ENCODE data around the gene ARHGEF25. TPM values are rescaled to one million over a fixed set of nuclear protein-coding genes. Genes with fewer than 3 reads are reported as not detected.
"Not testable (repeated sequence)": the region's sequence is repeated elsewhere in the genome, so short reads cannot be mapped to it uniquely, and the experiment has no call there.

The ARHGEF25 gene
- total RNA-seq, 1 donor from 2014 or later = 2.0 TPM

DNA sequence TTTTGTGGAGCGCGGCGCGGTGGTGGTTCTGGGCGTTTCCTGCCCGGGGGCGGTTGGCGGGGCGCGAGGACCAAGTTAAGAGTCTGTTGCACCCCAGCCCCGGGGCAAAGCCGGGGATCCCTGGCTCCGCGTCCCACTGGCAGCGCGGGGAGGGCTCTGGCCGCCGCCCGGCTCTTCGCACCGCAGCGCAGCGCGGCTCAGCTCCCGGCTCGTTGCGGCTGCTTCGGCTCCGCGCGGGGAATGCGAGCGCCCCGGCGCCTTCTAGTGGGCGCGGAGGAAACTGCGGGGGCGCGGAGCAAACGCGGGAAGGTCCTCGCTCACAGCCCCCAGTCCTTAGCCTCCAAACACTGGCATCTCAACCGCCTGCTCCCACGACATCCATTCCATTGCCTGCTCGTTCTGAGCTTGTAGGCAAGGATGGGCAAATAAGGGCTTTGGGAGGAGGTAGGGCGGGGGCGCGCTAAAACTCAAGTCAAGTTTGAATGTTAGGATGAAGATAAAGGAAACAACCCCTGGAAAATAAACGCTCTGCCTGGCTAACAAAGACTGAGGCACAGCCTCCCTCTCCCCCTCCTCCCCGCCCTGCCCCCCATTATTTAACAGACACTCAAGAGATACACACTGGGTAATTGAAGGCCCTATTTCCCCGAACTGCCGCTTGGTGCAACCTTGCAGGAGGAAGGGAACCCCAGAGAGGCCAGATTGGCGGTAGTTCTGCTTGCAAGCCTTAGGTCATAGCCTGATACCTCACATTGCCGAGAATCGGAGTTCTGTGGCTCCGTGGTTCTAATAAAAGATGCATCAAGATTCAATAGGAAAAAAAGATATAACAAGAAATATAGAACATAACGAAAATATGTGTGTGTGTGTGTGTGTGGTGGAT lies 22.0 kb downstream of the ARHGEF25 start, which contains the start of gene B4GALNT1:
TSS of gene B4GALNT1 (minus strand) at position 244 of the 883 bp plus-strand sequence. CDS start 1,069 bp downstream, outside the sequence.
- no peak for DNase-seq (ENCODE audit: extremely low read depth, low read depth, low spot score)

DNA sequence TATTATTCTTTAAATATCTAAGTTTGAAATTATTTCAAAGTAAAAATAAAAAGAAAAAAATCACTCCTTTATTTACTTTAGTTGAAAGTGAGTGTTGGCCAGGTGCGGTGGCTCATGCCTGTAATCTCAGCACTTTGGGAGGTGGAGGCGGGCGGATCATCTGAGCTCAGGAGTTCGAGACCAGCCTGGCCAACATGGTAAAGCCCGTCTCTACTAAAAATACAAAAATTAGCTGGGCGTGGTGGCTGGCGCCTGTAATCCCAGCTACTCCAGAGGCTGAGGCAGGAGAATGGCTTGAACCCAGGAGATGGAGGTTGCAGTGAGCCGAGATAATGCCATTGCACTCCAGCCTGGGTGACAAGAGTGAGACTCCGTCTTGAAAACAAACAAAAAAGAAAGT lies 25.5 kb downstream of the ARHGEF25 start:
- DNase-seq (ENCODE audit: extremely low read depth, low read depth, low spot score) = not testable (repeated sequence)

DNA sequence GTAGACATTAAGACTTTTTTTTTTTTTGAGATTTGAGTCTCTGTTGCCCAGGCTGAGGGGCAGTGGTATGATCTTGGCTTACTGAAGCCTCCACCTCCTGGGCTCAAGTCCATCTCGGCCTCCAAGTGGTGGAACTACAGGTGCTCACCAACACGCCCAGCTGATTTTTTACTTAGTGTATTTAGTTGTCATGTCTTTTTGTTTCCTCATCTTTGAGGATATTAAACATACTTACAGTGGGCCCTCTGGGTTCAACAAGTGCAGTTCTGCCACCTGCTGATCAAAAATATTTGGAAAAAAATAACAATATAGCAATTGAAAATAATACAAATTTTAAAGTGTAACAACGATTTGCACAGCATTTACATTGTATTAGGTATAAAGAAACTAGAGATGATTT lies 26.1 kb downstream of the ARHGEF25 start:
- DNase-seq (ENCODE audit: extremely low read depth, low read depth, low spot score) = no peak

GRCh38 chr12:57638096-57638495 lies 26.9 kb downstream of the ARHGEF25 start:
- no peak for DNase-seq (ENCODE audit: extremely low read depth, low read depth, low spot score)

DNA sequence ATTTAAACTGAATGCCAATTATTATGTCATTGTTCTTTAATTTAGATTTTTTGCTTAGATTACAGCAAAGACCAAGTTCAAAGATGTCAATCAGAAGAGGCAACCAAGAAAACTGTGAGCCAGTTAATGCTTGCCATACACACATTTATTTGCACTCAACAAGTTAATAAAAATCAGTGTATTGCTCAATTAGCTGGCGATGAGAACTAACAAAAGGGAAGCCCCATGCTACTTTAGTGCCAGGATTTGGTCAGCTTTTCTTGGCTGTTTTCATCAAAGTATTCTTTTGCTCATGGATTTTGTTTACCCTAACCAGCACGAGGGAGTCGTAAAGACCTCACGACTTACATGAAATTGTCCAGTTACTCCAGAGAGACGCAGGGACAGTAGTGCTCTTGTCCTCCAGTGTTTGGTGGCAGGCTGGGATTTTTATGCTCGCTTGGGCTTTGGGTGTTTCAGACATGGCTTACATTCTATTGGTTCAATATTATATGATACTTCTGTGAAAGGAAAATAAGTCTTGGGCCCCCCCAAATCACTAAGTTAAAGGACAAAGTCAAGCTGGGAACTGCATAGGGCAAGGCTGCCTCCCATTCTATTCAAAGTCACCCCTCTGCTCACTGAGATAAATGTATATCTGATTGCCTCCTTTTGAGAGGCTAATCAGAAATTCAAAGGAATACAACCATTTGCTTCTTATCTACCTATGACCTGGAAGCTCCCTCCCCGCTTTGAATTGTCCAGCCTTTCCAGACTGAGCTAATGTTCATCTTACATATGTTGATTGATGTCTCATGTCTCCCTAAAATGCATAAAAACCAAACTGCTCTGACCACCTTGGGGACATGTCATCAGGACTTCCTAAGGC lies 29.2 kb downstream of the ARHGEF25 start:
- no peak for DNase-seq (ENCODE audit: extremely low read depth, low read depth, low spot score)

DNA sequence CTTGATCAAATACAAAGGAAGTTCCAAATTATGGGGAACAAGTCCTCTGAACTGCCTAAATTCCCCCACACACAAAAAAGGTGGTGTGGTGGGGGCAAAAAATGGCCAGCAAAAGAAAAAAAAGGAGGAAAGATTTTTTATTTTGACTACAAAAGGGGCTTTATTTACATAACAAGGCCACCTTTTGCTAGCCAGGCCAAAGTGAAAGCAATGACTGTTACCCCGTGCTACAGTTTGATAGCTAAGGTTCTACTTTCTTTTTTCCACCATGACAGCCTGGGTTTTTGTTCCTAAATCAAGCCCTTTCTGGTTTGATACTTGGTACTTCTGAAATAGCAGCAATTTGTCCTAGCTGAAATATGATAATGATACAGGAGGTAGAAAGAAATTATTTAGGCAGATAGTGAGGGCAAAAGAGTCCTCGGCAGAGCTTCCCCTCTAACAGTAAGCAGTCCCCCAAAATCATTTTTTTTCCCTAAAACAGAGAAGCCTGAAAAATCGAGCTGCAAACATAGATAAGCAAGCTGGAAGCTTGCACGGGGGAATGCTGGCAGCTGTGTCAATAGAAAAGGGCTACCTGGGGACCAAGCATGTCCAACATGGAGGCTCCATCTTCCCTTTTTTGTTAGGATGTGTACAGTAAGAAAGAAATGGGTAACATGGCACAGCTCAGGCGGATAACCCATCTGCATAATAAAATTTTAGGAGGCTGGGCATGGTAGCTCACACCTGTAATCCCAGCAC lies 30.6 kb downstream of the ARHGEF25 start:
- DNase-seq (ENCODE audit: extremely low read depth, low read depth, low spot score) = no peak

DNA sequence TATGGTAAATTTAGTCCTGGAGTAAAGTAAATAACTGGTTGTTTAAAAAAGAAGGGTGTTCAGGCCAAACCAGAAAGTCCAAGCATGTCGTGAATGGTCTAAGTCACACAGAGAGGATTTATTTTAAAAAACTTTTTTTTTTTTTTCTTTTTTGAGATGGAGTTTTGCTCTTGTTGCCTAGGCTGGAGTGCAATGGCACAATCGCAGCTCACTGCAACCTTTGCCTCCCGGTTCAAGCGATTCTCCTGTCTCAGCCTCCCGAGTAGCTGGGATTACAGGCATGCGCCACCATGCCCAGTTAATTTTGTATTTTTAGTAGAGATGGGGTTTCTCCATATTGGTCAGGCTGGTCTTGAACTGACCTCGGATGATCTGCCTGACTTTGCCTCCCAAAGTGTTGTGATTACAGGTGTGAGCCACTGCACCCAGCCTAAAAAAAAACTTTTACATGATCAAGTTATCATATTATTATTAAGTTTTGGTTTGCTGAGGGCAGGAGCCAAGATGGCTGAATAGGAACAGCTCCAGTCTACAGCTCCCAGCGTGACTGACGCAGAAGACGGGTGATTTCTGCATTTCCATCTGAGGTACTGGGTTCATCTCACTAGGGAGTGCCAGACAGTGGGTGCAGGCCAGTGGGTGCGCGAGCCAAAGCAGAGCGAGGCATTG lies 34.9 kb downstream of the ARHGEF25 start:
- not testable (repeated sequence) for DNase-seq (ENCODE audit: extremely low read depth, low read depth, low spot score)

DNA sequence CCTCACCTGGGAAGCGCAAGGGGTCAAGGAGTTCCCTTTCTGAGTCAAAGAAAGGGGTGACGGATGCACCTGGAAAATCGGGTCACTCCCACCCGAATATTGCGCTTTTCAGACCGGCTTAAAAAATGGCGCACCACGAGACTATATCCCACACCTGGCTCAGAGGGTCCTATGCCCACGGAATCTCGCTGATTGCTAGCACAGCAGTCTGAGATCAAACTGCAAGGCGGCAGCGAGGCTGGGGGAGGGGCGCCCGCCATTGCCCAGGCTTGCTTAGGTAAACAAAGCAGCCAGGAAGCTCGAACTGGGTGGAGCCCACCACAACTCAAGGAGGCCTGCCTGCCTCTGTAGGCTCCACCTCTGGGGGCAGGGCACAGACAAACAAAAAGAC lies 35.4 kb downstream of the ARHGEF25 start:
- not testable (repeated sequence) for DNase-seq (ENCODE audit: extremely low read depth, low read depth, low spot score)

DNA sequence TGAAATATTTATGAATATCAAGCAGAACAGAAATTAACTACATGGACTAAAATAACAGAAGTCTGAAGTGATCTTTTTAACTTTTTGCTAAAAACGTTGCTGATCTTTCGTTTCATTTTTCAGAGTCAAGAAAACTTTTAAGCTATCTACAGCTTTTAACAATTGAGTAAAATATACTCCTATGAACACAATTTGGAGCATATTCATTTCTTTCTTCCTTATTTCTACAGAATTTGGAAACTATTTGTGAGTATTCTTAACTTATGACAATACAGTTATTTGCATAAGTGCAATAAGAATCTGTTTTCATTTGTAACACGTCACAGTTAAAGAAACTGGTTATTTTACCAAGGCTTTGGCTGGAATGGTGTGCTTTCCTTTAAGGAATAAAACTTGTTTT lies 42.8 kb downstream of the ARHGEF25 start:
- no peak for DNase-seq (ENCODE audit: extremely low read depth, low read depth, low spot score)

DNA sequence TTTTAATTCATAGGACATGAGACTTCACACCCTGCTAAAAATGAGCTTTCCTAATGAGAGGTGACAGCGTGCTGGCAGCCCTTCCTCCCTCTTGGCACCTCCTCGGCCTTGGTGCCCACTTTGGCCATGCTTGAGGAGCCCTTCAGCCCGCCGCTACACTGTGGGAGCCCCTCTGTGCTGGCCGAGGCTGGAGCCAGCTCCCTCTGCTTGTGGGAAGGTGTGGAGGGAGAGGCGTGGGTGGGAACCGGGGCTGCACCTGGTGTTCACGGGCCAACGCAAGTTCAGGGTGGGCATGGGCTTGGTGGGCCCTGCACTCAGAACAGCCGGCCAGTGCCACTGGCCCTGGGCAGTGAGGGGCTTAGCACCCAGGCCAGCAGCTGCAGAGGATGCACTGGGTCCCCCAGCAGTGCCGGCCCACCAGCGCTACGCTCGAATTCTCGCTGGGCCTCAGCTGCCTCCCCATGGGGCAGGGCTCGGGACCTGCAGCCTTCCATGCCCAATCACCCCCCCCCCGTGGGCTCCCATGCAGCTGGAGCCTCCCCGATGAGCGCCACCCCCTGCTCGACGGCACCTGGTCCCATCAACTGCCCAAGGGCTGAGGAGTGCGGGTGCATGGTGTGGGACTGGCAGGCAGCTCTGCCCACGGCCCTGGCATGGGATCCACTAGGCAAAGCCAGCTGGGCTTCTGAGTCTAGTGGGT lies 44.5 kb downstream of the ARHGEF25 start:
- no peak for DNase-seq (ENCODE audit: extremely low read depth, low read depth, low spot score)

- DNase-seq (ENCODE audit: extremely low read depth, low read depth, low spot score) = not testable (repeated sequence)
Measured at GRCh38 chr12:57656408-57656807, 45.2 kb downstream of the ARHGEF25 start.

GRCh38 chr12:57657744-57658143 lies 46.5 kb downstream of the ARHGEF25 start:
- DNase-seq (ENCODE audit: extremely low read depth, low read depth, low spot score) = no peak

GRCh38 chr12:57658890-57659289 lies 47.7 kb downstream of the ARHGEF25 start:
- DNase-seq (ENCODE audit: extremely low read depth, low read depth, low spot score) = no peak

GRCh38 chr12:57661376-57661775 lies 50.1 kb downstream of the ARHGEF25 start:
- DNase-seq (ENCODE audit: extremely low read depth, low read depth, low spot score) = no peak

DNA sequence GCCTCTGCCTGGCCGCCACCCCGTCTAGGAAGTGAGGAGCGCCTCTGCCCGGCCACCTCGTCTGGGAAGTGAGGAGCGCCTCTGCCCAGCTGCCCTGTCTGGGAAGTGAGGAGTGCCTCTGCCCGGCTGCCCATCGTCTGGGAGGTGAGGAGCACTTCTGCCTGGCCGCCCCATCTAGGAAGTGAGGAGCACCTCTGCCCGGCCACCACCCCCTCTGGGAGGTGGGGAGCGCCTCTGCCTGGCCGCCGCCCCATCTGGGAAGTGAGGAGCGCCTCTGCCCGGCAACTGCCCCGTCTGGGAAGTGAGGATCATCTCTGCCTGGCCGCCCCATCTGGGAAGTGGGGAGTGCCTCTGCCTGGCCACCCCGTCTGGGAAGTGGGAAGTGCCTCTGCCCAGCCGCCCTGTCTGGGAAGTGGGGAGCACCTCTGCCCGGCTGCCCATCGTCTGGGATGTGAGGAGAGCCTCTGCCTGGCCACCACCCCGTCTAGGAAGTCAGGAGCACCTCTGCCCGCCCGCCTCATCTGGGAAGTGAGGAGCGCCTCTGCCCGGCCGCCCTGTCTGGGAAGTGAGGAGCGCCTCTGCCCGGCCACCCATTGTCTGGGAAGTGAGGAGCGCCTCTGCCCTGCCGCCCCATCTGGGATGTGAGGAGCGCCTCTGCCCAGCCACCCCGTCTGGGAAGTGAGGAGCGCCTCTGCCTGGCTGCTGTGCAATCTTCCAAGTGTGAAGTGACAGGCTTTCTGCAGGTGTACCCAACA lies 54.0 kb downstream of the ARHGEF25 start:
- DNase-seq (ENCODE audit: extremely low read depth, low read depth, low spot score) = not testable (repeated sequence)
